Activated naive CD4-positive, alpha-beta T cell (primary cell): ENCODE data around the gene MAGEA3.
"Not testable (repeated sequence)": the region's sequence is repeated elsewhere in the genome, so short reads cannot be mapped to it uniquely, and the experiment has no call there.

Source experiments
- DNase-seq, 4 experiments: peaks; one replicate each; lab custom pipeline; 2025; lab: John Stamatoyannopoulos, UW

Gene MAGEA3

DNA sequence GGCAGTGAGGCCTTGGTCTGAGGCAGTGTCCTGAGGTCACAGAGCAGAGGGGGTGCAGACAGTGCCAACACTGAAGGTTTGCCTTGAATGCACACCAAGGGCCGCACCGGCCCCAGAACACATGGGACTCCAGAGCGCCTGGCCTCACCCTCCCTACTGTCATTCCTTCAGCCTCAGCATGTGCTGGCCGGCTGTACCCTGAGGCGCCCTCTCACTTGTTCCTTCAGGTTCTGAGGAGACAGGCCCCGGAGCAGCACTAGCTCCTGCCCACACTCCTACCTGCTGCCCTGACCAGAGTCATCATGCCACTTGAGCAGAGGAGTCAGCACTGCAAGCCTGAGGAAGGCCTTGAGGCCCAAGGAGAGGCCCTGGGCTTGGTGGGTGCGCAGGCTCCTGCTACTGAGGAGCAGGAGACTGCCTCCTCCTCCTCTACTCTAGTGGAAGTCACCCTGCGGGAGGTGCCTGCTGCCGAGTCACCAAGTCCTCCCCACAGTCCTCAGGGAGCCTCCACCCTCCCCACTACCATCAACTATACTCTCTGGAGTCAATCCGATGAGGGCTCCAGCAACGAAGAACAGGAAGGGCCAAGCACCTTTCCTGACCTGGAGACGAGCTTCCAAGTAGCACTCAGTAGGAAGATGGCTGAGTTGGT, 37.4 kb downstream of the MAGEA3 start:
- DNase-seq, result no peak

GRCh38 chrX:152736528-152736927, 37.9 kb downstream of the MAGEA3 start:
- not testable (repeated sequence) for DNase-seq

GRCh38 chrX:152738560-152738959, 40.0 kb downstream of the MAGEA3 start:
- DNase-seq, result no peak
